GM12878 (cell line): ENCODE data around the gene RNF152. TPM values are rescaled to one million over a fixed set of nuclear protein-coding genes. Genes with fewer than 3 reads are reported as not detected.

Experiments used
- ATF7 ChIP-seq: fragments of 450-650 bp; IDR thresholded peaks from 2 replicates; pipeline ENCODE4 v1.6.1; 2016; ENCODE audit warnings: low read depth, mild to moderate bottlenecking
- CEBPZ ChIP-seq: fragments of 150-350 bp; IDR thresholded peaks from 2 replicates; pipeline ENCODE4 v1.6.1; 2016; ENCODE audit warnings: low read depth, low read length
- CREB1 ChIP-seq: IDR thresholded peaks from 2 replicates; pipeline ENCODE4 v1.6.1; 2012; ENCODE audit warnings: low read depth, mild to moderate bottlenecking, inconsistent platforms
- EED ChIP-seq: sonication (generic); IDR thresholded peaks from 2 replicates; pipeline ENCODE4 v1.6.1; 2016; ENCODE audit warnings: antibody characterized with exemption, low read depth
- NFXL1 ChIP-seq: fragments of 450-650 bp; IDR thresholded peaks from 2 replicates; pipeline ENCODE4 v1.6.1; 2017; ENCODE audit warnings: antibody characterized with exemption, mild to moderate bottlenecking, borderline replicate concordance
- PAX5 ChIP-seq: IDR thresholded peaks from 2 replicates; pipeline ENCODE4 v1.6.1; 2011; ENCODE audit warnings: low read depth, low read length, borderline replicate concordance
- PKNOX1 ChIP-seq: fragments of 450-650 bp; IDR thresholded peaks from 2 replicates; pipeline ENCODE4 v1.6.1; 2016; ENCODE audit warnings: mild to moderate bottlenecking
- PML ChIP-seq: IDR thresholded peaks from 2 replicates; pipeline ENCODE4 v1.6.1; 2012; ENCODE audit warnings: low read length, inconsistent platforms
- SREBF1 ChIP-seq: IDR thresholded peaks from 2 replicates; pipeline ENCODE4 v1.6.1; 2012; ENCODE audit warnings: mild to moderate bottlenecking, low read length
- SUPT20H ChIP-seq: IDR thresholded peaks from 2 replicates; pipeline ENCODE4 v1.6.1; 2011; ENCODE audit warnings: low read depth, mild to moderate bottlenecking, low read length, moderate library complexity, borderline replicate concordance; ENCODE audit not compliant: control insufficient read depth
- SUZ12 ChIP-seq: fragments of 200-600 bp; sonication (generic); IDR thresholded peaks from one replicate; pipeline ENCODE4 v1.6.1; 2018; ENCODE audit warnings: antibody characterized with exemption, mild to moderate bottlenecking; ENCODE audit not compliant: unreplicated experiment
- polyA plus RNA-seq, 11 experiments: library from polyadenylated mRNA; depleted of rRNA in 4 of 11; unstranded in 6 of 11; stranded (reverse) in 5 of 11; fragments of >200 nt; fragmentation: Nextera tagmentation in 4 of 11; fragmentation: Illumina TruSeq in 1 of 11; extraction: Ambion mirVana in 4 of 11; extraction: Trizol in 1 of 11; gene quantifications; 1 replicate in 1 of 11; 2 replicates in 10 of 11; pipeline versions ENCODE4 v1.2.1 to v1.2.3, GENCODE V29; 2011 to 2016; ENCODE audit warnings: inconsistent platforms in 2 of 11, missing spikeins in 2 of 11, low read depth in 1 of 11
- total RNA-seq, 4 experiments: library from RNA; depleted of rRNA in 3 of 4; stranded (reverse); fragments of >200 nt in 3 of 4; fragmentation: Illumina TruSeq in 1 of 4; extraction: Trizol in 1 of 4; gene quantifications; 2 replicates each; pipeline versions ENCODE4 v1.2.1 to v1.2.3, GENCODE V29; 2013 to 2021
- TF ChIP-seq, protein P1 (sequence below): fragments of 450-650 bp; IDR thresholded peaks from 2 replicates; pipeline ENCODE4 v1.6.1; 2017; ENCODE audit warnings: mild to moderate bottlenecking, low read depth, inconsistent platforms; ENCODE audit not compliant: poor library complexity, severe bottlenecking
- TF ChIP-seq, protein P2 (sequence below): fragments of 450-650 bp; IDR thresholded peaks from 2 replicates; pipeline ENCODE4 v1.6.1; 2017; ENCODE audit warnings: borderline replicate concordance

The RNF152 gene
- total and polyA plus RNA-seq, 10 of the 15 experiments (the other 5 are each of a cell fraction or from before 2014, with no cell fraction given): under 0.01 to 0.07 (median 0.03) TPM; not detected in 7

DNA sequence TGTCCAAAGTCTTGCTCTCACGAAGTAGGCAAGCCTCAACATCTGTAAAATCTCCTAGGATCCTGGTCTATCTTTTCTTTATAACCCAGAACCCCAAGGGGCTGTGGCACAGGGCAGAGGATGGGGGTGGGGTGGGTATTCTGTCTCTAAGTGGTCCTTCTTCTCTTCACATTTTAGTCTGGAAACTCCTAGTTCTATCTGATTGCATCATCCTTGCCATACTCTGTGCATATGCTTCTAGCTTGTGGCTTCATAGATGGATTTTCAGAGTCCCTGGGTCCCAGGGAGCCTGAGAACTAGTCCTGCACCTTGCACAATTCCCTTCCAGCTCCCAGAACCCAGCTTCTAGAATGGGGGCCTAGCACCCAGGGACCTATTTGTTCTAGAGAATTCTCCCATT lies 52.5 kb downstream of the RNF152 start (continued):
- TF ChIP-seq ATF7 (no peak), PKNOX1 (no peak), CEBPZ (no peak), PML (no peak), CREB1 (no peak), PAX5 (no peak), SUPT20H (no peak), SUZ12 (no peak), SREBF1 (no peak), EED (no peak), NFXL1 (no peak)
- TF ChIP-seq, protein P1, sequence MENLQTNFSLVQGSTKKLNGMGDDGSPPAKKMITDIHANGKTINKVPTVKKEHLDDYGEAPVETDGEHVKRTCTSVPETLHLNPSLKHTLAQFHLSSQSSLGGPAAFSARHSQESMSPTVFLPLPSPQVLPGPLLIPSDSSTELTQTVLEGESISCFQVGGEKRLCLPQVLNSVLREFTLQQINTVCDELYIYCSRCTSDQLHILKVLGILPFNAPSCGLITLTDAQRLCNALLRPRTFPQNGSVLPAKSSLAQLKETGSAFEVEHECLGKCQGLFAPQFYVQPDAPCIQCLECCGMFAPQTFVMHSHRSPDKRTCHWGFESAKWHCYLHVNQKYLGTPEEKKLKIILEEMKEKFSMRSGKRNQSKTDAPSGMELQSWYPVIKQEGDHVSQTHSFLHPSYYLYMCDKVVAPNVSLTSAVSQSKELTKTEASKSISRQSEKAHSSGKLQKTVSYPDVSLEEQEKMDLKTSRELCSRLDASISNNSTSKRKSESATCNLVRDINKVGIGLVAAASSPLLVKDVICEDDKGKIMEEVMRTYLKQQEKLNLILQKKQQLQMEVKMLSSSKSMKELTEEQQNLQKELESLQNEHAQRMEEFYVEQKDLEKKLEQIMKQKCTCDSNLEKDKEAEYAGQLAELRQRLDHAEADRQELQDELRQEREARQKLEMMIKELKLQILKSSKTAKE: no peak
- TF ChIP-seq, protein P2, sequence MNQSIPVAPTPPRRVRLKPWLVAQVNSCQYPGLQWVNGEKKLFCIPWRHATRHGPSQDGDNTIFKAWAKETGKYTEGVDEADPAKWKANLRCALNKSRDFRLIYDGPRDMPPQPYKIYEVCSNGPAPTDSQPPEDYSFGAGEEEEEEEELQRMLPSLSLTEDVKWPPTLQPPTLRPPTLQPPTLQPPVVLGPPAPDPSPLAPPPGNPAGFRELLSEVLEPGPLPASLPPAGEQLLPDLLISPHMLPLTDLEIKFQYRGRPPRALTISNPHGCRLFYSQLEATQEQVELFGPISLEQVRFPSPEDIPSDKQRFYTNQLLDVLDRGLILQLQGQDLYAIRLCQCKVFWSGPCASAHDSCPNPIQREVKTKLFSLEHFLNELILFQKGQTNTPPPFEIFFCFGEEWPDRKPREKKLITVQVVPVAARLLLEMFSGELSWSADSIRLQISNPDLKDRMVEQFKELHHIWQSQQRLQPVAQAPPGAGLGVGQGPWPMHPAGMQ: no peak
